ENCODE measurements around the gene BOD1L2. TPM values are rescaled to one million over a fixed set of nuclear protein-coding genes. Genes with fewer than 3 reads are reported as not detected.

The BOD1L2 gene
- total RNA-seq, 1 donor from 2014 or later: not detected

- DNase-seq (ENCODE audit: low spot score): no peak
- H3K4me3 Mint-ChIP-seq (ENCODE audit: unreplicated experiment): no peak overlapping the region
- H3K36me3 Mint-ChIP-seq (ENCODE audit: low read depth): no peaks in the 10 kb centered on the region
- H3K4me1 Mint-ChIP-seq (ENCODE audit: low read depth): no peaks in the 10 kb centered on the region
- peaks cover 9% of the 10 kb centered on the region for H3K9me3 Mint-ChIP-seq (ENCODE audit: low read depth)
- H3K27ac Mint-ChIP-seq (ENCODE audit: unreplicated experiment): no peak overlapping the region
- peaks cover 11% of the 10 kb centered on the region for H3K27me3 Mint-ChIP-seq (ENCODE audit: low read depth)
- TF ChIP-seq CTCF (IDR thresholded peaks at IDR 0.05): no peak
Measured at GRCh38 chr18:57131782-57132181, 15.1 kb upstream of the BOD1L2 start.

GRCh38 chr18:57134618-57135135 is 12.2 kb upstream of the BOD1L2 start:
- no peak for TF ChIP-seq CTCF (IDR thresholded peaks at IDR 0.05)
- Mint-ChIP-seq H3K27me3 (ENCODE audit: low read depth) (peaks cover 13% of the 10 kb centered on the region), H3K4me3 (ENCODE audit: unreplicated experiment) (no peak overlapping the region), H3K27ac (ENCODE audit: unreplicated experiment) (no peak overlapping the region), H3K36me3 (ENCODE audit: low read depth) (no peaks in the 10 kb centered on the region), H3K9me3 (ENCODE audit: low read depth) (peaks cover 16% of the 10 kb centered on the region), H3K4me1 (ENCODE audit: low read depth) (no peaks in the 10 kb centered on the region)
- no peak for DNase-seq (ENCODE audit: low spot score)

- no peaks in the 10 kb centered on the region for H3K4me1 Mint-ChIP-seq (ENCODE audit: low read depth)
- H3K27ac Mint-ChIP-seq (ENCODE audit: unreplicated experiment): no peak overlapping the region
- H3K4me3 Mint-ChIP-seq (ENCODE audit: unreplicated experiment): no peak overlapping the region
- no peaks in the 10 kb centered on the region for H3K36me3 Mint-ChIP-seq (ENCODE audit: low read depth)
- no peak for TF ChIP-seq CTCF (IDR thresholded peaks at IDR 0.05)
- DNase-seq (ENCODE audit: low spot score): no peak
- peaks cover 16% of the 10 kb centered on the region for H3K9me3 Mint-ChIP-seq (ENCODE audit: low read depth)
- peaks cover 13% of the 10 kb centered on the region for H3K27me3 Mint-ChIP-seq (ENCODE audit: low read depth)
Measured at GRCh38 chr18:57135699-57136098, 11.2 kb upstream of the BOD1L2 start.

DNA sequence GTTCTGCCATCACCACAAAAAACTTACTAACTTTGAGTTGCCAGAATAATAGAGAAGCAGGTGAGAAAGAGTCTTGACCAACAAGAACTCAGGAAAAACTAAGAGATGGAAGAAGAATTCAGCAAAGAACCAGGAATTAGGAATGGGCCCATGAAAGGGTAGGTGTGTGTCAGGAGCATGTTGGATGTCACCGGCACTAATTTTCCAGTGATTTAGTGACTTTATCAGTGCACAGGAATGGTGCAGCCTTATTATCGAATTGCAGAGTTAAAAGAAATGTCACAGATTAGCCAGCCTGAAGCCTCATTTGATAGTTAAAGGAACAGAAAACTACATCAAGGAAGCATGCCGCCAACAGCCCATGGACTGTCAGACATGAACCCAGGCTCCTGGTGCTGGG is 9.0 kb upstream of the BOD1L2 start:
- H3K4me1 Mint-ChIP-seq (ENCODE audit: low read depth): no peaks in the 10 kb centered on the region
- no peak for TF ChIP-seq CTCF (IDR thresholded peaks at IDR 0.05)
- peaks cover 16% of the 10 kb centered on the region for H3K9me3 Mint-ChIP-seq (ENCODE audit: low read depth)

GRCh38 chr18:57141208-57142129 is 5.4 kb upstream of the BOD1L2 start:
- peaks cover 8% of the 10 kb centered on the region for H3K9me3 Mint-ChIP-seq (ENCODE audit: low read depth)
- no peaks in the 10 kb centered on the region for H3K4me1 Mint-ChIP-seq (ENCODE audit: low read depth)
- no peak overlapping the region for H3K4me3 Mint-ChIP-seq (ENCODE audit: unreplicated experiment)
- no peak for DNase-seq (ENCODE audit: low spot score)
- no peak for TF ChIP-seq CTCF (IDR thresholded peaks at IDR 0.05)
- no peaks in the 10 kb centered on the region for H3K36me3 Mint-ChIP-seq (ENCODE audit: low read depth)
- H3K27me3 Mint-ChIP-seq (ENCODE audit: low read depth): peaks cover 5% of the 10 kb centered on the region
- H3K27ac Mint-ChIP-seq (ENCODE audit: unreplicated experiment): no peak overlapping the region

More for the DNA sequence above, 9.0 kb upstream of the BOD1L2 start:
- Mint-ChIP-seq H3K36me3 (ENCODE audit: low read depth) (no peaks in the 10 kb centered on the region), H3K4me3 (ENCODE audit: unreplicated experiment) (no peak overlapping the region), H3K27me3 (ENCODE audit: low read depth) (peaks cover 7% of the 10 kb centered on the region), H3K27ac (ENCODE audit: unreplicated experiment) (no peak overlapping the region)
- DNase-seq (ENCODE audit: low spot score): no peak
